PC-9 (cell line): ENCODE measurements around the gene MBNL1.

ENCODE experiments used
- EZH2 ChIP-seq: fragments of 200-600 bp; sonication (generic); IDR thresholded peaks from 2 replicates; pipeline ENCODE4 v1.8.0; 2017; ENCODE audit warnings: antibody characterized with exemption, low read depth
- TF ChIP-seq, protein P1 (sequence below): fragments of 200-600 bp; sonication (generic); conservative IDR thresholded peaks from 2 replicates; pipeline ENCODE4 v1.6.1; 2017; ENCODE audit warnings: mixed run types, antibody characterized with exemption, mild to moderate bottlenecking, moderate library complexity

DNA sequence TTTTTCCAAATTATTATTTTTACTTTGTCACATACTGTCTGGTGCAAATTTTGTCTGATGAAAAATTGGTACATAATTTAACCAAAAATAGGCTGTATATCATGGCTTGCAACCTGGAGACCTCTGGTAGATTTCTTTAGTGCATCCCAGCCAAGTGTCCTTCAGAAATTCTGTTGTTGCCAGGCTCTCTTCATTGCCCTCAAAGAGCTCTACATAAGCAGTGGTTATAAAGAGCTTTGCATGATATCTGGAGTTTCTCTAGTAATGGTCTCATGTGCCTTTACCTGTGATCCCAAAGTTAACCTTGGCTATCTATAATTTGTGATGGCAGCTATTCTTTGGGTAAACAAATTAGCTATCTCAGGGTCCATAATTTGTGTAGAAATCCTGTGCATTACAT, 157.7 kb downstream of the MBNL1 start:
- TF ChIP-seq, protein P1, sequence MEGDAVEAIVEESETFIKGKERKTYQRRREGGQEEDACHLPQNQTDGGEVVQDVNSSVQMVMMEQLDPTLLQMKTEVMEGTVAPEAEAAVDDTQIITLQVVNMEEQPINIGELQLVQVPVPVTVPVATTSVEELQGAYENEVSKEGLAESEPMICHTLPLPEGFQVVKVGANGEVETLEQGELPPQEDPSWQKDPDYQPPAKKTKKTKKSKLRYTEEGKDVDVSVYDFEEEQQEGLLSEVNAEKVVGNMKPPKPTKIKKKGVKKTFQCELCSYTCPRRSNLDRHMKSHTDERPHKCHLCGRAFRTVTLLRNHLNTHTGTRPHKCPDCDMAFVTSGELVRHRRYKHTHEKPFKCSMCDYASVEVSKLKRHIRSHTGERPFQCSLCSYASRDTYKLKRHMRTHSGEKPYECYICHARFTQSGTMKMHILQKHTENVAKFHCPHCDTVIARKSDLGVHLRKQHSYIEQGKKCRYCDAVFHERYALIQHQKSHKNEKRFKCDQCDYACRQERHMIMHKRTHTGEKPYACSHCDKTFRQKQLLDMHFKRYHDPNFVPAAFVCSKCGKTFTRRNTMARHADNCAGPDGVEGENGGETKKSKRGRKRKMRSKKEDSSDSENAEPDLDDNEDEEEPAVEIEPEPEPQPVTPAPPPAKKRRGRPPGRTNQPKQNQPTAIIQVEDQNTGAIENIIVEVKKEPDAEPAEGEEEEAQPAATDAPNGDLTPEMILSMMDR = no peak
- TF ChIP-seq EZH2 = no peak
